Bronchial epithelial cell (primary cell): Measurements from ENCODE around the gene CTAGE9. TPM values are rescaled to one million over a fixed set of nuclear protein-coding genes. Genes with fewer than 3 reads are reported as not detected.

Experiments
- DNase-seq: peaks from one replicate; pipeline ENCODE4 v3.0.0-alpha.2; 2010; ENCODE audit warnings: low read depth
- FAIRE-seq: peaks from 2 replicates; lab custom pipeline; 2011; peaks lifted over from hg19 to GRCh38; lab: Jason Lieb, UNC
- H3K27me3 ChIP-seq: 2 replicates; pipeline ENCODE4 v1.5.1; 2011; ENCODE audit warnings: low read length; ENCODE audit not compliant: control insufficient read depth, insufficient read depth
- H3K36me3 ChIP-seq: 2 replicates; pipeline ENCODE4 v1.5.1; 2011; ENCODE audit warnings: low read length; ENCODE audit not compliant: control insufficient read depth, insufficient read depth
- H3K4me3 ChIP-seq: 2 replicates; pipeline ENCODE4 v1.5.1; 2011; ENCODE audit warnings: mild to moderate bottlenecking, low read depth, low read length, control low read depth
- CTCF ChIP-seq: IDR thresholded peaks from 2 replicates; pipeline ENCODE4 v1.5.1; 2011; ENCODE audit warnings: mild to moderate bottlenecking, moderate library complexity, low read length, control low read depth, inconsistent platforms; ENCODE audit not compliant: insufficient read depth, severe bottlenecking
- total RNA-seq: library from RNA; depleted of rRNA; stranded (reverse); fragments of >200 nt; gene quantifications from 2 replicates; pipeline ENCODE4 v1.2.1, GENCODE V29; 2014

Gene CTAGE9
- total RNA-seq, 1 donor from 2014 or later, result not detected

GRCh38 chr6:131678442-131678841 lies 32.4 kb downstream of the CTAGE9 start:
- TF ChIP-seq CTCF, result no peak
- no peak for DNase-seq
- FAIRE-seq, result no peak

GRCh38 chr6:131673184-131673583 lies 37.6 kb downstream of the CTAGE9 start:
- H3K36me3 ChIP-seq, result no peaks in the 10 kb centered on the region
- no peak for FAIRE-seq

More at GRCh38 chr6:131678442-131678841, 32.4 kb downstream of the CTAGE9 start:
- Histone ChIP-seq H3K36me3 (no peaks in the 10 kb centered on the region), H3K27me3 (no peaks in the 10 kb centered on the region), H3K4me3 (no peak overlapping the region)

GRCh38 chr6:131669891-131670290 lies 40.9 kb downstream of the CTAGE9 start:
- no peak for TF ChIP-seq CTCF
- no peak for FAIRE-seq
- H3K4me3 ChIP-seq, result no peak overlapping the region

More at GRCh38 chr6:131673184-131673583, 37.6 kb downstream of the CTAGE9 start:
- no peak for DNase-seq
- no peaks in the 10 kb centered on the region for H3K27me3 ChIP-seq
- no peak overlapping the region for H3K4me3 ChIP-seq
- TF ChIP-seq CTCF, result no peak

GRCh38 chr6:131663578-131664165 lies 47.1 kb downstream of the CTAGE9 start:
- no peak overlapping the region for H3K4me3 ChIP-seq
- H3K27me3 ChIP-seq, result no peaks in the 10 kb centered on the region
- no peak for TF ChIP-seq CTCF
- FAIRE-seq (no peak), DNase-seq (no peak)
- no peaks in the 10 kb centered on the region for H3K36me3 ChIP-seq

More at GRCh38 chr6:131669891-131670290, 40.9 kb downstream of the CTAGE9 start:
- no peak for DNase-seq
- Histone ChIP-seq H3K36me3 (no peaks in the 10 kb centered on the region), H3K27me3 (no peaks in the 10 kb centered on the region)

GRCh38 chr6:131660195-131660594 lies 50.6 kb downstream of the CTAGE9 start:
- FAIRE-seq (peak; percentile 75), DNase-seq (peak; percentile 85)
- TF ChIP-seq CTCF, result no peak
- H3K36me3 ChIP-seq, result no peaks in the 10 kb centered on the region
- no peaks in the 10 kb centered on the region for H3K27me3 ChIP-seq
- H3K4me3 ChIP-seq, result no peak overlapping the region

Other genes starting within 250 kb of the CTAGE9 start
- not detected in 2 replicates for gene ARG1, start 137.8 kb downstream of the CTAGE9 start, total RNA-seq
- 19.5 and 20.1 TPM in 2 replicates for gene MED23, start 82.8 kb downstream of the CTAGE9 start, total RNA-seq
- gene ENPP3, start 73.7 kb downstream of the CTAGE9 start, total RNA-seq, result not detected in 2 replicates
- under 0.01 TPM in 1 of 2 replicates, not detected in the other for gene OR2A4, start 9.6 kb downstream of the CTAGE9 start, total RNA-seq
- under 0.01 and 0.26 TPM in 2 replicates for gene ENPP1, start 97.0 kb upstream of the CTAGE9 start, total RNA-seq
- gene CCN2, start 240.4 kb upstream of the CTAGE9 start, total RNA-seq, result 1.3 and 2.6 TPM in 2 replicates